GM21526 (cell line): ENCODE results near the gene BZW1.
"Not testable (repeated sequence)": the region's sequence is repeated elsewhere in the genome, so short reads cannot be mapped to it uniquely, and the experiment has no call there.

Experiments used
- ATAC-seq: cut with Tn5 transposase; IDR thresholded peaks from one replicate; pipeline ENCODE4 v1.9.1; 2021; ENCODE audit warnings: moderate library complexity; ENCODE audit not compliant: unreplicated experiment, low FRiP score

The BZW1 gene

GRCh38 chr2:200788121-200788718, 23.5 kb upstream of the BZW1 start:
- ATAC-seq = no peak

GRCh38 chr2:200790185-200790584, 21.5 kb upstream of the BZW1 start:
- ATAC-seq = no peak

GRCh38 chr2:200791905-200792304, 19.8 kb upstream of the BZW1 start:
- no peak for ATAC-seq

- ATAC-seq = no peak
These were observed 17.6 kb upstream of the BZW1 start for GRCh38 chr2:200794143-200794542.

GRCh38 chr2:200795028-200795440, 16.7 kb upstream of the BZW1 start:
- ATAC-seq = no peak

- ATAC-seq = no peak
These were observed 15.1 kb upstream of the BZW1 start for GRCh38 chr2:200796561-200796960.

- no peak for ATAC-seq
These were observed 14.4 kb upstream of the BZW1 start for GRCh38 chr2:200797242-200797770.

- no peak for ATAC-seq
These were observed 13.2 kb upstream of the BZW1 start for GRCh38 chr2:200798514-200798913.

- ATAC-seq = no peak
These were observed 11.3 kb upstream of the BZW1 start for GRCh38 chr2:200800458-200800857.

- ATAC-seq = not testable (repeated sequence)
These were observed 10.3 kb upstream of the BZW1 start for GRCh38 chr2:200801431-200801830.

- ATAC-seq = no peak
These were observed 2.0 kb upstream of the BZW1 start for GRCh38 chr2:200809506-200810251.

- ATAC-seq = no peak
These were observed 1.3 kb upstream of the BZW1 start for GRCh38 chr2:200810252-200810997.

- ATAC-seq = no peak
These were observed 745 bp upstream of the BZW1 start for GRCh38 chr2:200810998-200811332.

GRCh38 chr2:200812122-200813022, 662 bp downstream of the BZW1 start:
- ATAC-seq = peak; percentile 37

GRCh38 chr2:200814276-200814815, 2.6 kb downstream of the BZW1 start:
- no peak for ATAC-seq

GRCh38 chr2:200814917-200815316, 3.2 kb downstream of the BZW1 start:
- no peak for ATAC-seq

- ATAC-seq = not testable (repeated sequence)
These were observed 7.0 kb downstream of the BZW1 start for GRCh38 chr2:200818732-200819131.

- ATAC-seq = no peak
These were observed 9.0 kb downstream of the BZW1 start for GRCh38 chr2:200820573-200821234.

- ATAC-seq = no peak
These were observed 10.1 kb downstream of the BZW1 start for GRCh38 chr2:200821686-200822245.
